H1 (cell line): ENCODE data around the gene RNGTT.

ENCODE experiments used
- EZH2 ChIP-seq: fragments of 200-600 bp; sonication (generic); IDR thresholded peaks from 2 replicates; pipeline ENCODE4 v1.7.1; 2012; ENCODE audit warnings: low read depth, mild to moderate bottlenecking, moderate library complexity, low read length, inconsistent platforms; ENCODE audit not compliant: severe bottlenecking
- SRF ChIP-seq: IDR thresholded peaks from 2 replicates; pipeline ENCODE4 v1.6.1; 2011; ENCODE audit warnings: mild to moderate bottlenecking, low read depth, low read length, moderate library complexity
- TEAD4 ChIP-seq: IDR thresholded peaks from 2 replicates; pipeline ENCODE4 v1.6.1; 2012; ENCODE audit warnings: low read depth, low read length, inconsistent platforms, mixed read lengths
- YY1 ChIP-seq: IDR thresholded peaks from 2 replicates; pipeline ENCODE4 v1.6.1; 2011; ENCODE audit warnings: low read depth, mild to moderate bottlenecking, low read length
- ZNF274 ChIP-seq: IDR thresholded peaks from 2 replicates; pipeline ENCODE4 v1.7.0; 2012; ENCODE audit warnings: low read length, borderline replicate concordance; ENCODE audit errors: extremely low read depth
- TF ChIP-seq, protein P1 (sequence below), 3 experiments: IDR thresholded peaks; 1 replicate in 2 of 3; 2 replicates in 1 of 3; pipeline versions ENCODE4 v1.5.1 to v1.6.1; 2011; ENCODE audit warnings: low read length in 3 of 3, mild to moderate bottlenecking in 3 of 3, inconsistent platforms in 2 of 3, low read depth in 1 of 3, moderate library complexity in 1 of 3; ENCODE audit not compliant: insufficient read depth in 1 of 3; ENCODE audit errors: control extremely low read depth in 1 of 3

DNA sequence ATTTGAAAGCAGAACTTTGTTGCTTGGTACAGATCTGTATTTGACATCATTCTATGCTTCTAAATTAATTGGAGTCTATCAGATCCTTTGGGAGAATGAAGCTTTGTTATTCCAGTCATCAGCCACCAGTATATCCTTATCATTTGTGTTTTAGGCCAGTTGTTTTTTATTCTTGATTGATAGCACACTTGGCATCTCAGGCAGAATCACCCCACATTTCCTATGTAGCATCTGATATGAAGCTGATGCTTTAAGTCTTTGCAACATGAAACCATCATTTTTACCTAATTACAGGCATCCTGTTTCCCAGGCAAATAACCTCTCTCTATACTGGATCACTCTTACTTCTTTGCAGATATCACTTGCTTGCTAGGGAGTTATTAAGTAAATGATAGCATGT, 20.7 kb upstream of the RNGTT start:
- TF ChIP-seq YY1 (no peak), SRF (no peak), EZH2 (no peak), TEAD4 (no peak), ZNF274 (no peak)
- TF ChIP-seq, protein P1, sequence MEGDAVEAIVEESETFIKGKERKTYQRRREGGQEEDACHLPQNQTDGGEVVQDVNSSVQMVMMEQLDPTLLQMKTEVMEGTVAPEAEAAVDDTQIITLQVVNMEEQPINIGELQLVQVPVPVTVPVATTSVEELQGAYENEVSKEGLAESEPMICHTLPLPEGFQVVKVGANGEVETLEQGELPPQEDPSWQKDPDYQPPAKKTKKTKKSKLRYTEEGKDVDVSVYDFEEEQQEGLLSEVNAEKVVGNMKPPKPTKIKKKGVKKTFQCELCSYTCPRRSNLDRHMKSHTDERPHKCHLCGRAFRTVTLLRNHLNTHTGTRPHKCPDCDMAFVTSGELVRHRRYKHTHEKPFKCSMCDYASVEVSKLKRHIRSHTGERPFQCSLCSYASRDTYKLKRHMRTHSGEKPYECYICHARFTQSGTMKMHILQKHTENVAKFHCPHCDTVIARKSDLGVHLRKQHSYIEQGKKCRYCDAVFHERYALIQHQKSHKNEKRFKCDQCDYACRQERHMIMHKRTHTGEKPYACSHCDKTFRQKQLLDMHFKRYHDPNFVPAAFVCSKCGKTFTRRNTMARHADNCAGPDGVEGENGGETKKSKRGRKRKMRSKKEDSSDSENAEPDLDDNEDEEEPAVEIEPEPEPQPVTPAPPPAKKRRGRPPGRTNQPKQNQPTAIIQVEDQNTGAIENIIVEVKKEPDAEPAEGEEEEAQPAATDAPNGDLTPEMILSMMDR (IDR thresholded peaks at IDR 0.05; ENCODE audit: control extremely low read depth in 1 of 3, insufficient read depth in 1 of 3, low read depth in 1 of 3, low read length in 3 of 3) = no peak
